Mesendoderm (in vitro differentiated cells): Measurements from ENCODE around the gene HOXA6.

Experiments used
- DNase-seq: peaks from one replicate; pipeline ENCODE4 v3.0.0; 2013
- H2AK5ac ChIP-seq: 2 replicates; pipeline ENCODE4 v1.6.1; 2013; ENCODE audit warnings: low read length, inconsistent platforms
- H2BK120ac ChIP-seq: 2 replicates; pipeline ENCODE4 v1.6.1; 2013; ENCODE audit warnings: low read depth, mild to moderate bottlenecking, low read length, moderate library complexity, mixed read lengths
- H2BK15ac ChIP-seq: replicated peaks from 2 replicates; pipeline ENCODE4 v1.6.1; 2013; ENCODE audit warnings: low read depth, mild to moderate bottlenecking, moderate library complexity
- H2BK5ac ChIP-seq: 2 replicates; pipeline ENCODE4 v1.6.1; 2013; ENCODE audit warnings: low read length, inconsistent platforms
- H3K18ac ChIP-seq: 2 replicates; pipeline ENCODE4 v1.6.1; 2013; ENCODE audit warnings: mild to moderate bottlenecking, low read length, mixed read lengths
- H3K23ac ChIP-seq: one replicate; pipeline ENCODE4 v1.6.1; 2013; ENCODE audit warnings: low read length
- H3K27ac ChIP-seq: 2 replicates; pipeline ENCODE4 v1.5.1; 2013; ENCODE audit warnings: low read depth, mild to moderate bottlenecking, inconsistent platforms, low read length, moderate library complexity
- H3K27me3 ChIP-seq: 2 replicates; pipeline ENCODE4 v1.6.1; 2013; ENCODE audit warnings: low read length, control low read depth, mild to moderate bottlenecking, inconsistent platforms; ENCODE audit not compliant: insufficient read depth, poor library complexity
- H3K36me3 ChIP-seq: 2 replicates; pipeline ENCODE4 v1.6.1; 2013; ENCODE audit warnings: low read length, inconsistent platforms; ENCODE audit not compliant: control insufficient read depth, insufficient read depth
- H3K4ac ChIP-seq: one replicate; pipeline ENCODE4 v1.6.1; 2013; ENCODE audit warnings: low read depth, mild to moderate bottlenecking, low read length, moderate library complexity
- H3K4me1 ChIP-seq: 2 replicates; pipeline ENCODE4 v1.6.1; 2013; ENCODE audit warnings: low read depth, low read length, inconsistent platforms; ENCODE audit not compliant: control insufficient read depth
- H3K4me2 ChIP-seq: 2 replicates; pipeline ENCODE4 v1.6.1; 2013; ENCODE audit warnings: low read length
- H3K4me3 ChIP-seq: 2 replicates; pipeline ENCODE4 v1.5.1; 2013; ENCODE audit warnings: mild to moderate bottlenecking, low read length
- H3K56ac ChIP-seq: one replicate; pipeline ENCODE4 v1.6.1; 2013; ENCODE audit warnings: low read length
- H3K79me1 ChIP-seq: 2 replicates; pipeline ENCODE4 v1.6.1; 2013; ENCODE audit warnings: low read length, inconsistent platforms
- H3K79me2 ChIP-seq: 2 replicates; pipeline ENCODE4 v1.6.1; 2013; ENCODE audit warnings: mild to moderate bottlenecking, low read length; ENCODE audit not compliant: control insufficient read depth, insufficient read depth
- H3K9ac ChIP-seq: 2 replicates; pipeline ENCODE4 v1.6.1; 2013; ENCODE audit warnings: low read length, inconsistent platforms
- H4K5ac ChIP-seq: one replicate; pipeline ENCODE4 v1.6.1; 2013; ENCODE audit warnings: low read length
- H4K8ac ChIP-seq: one replicate; pipeline ENCODE4 v1.6.1; 2013; ENCODE audit warnings: low read depth, mild to moderate bottlenecking, control low read depth, low read length, moderate library complexity
- WGBS: extraction: QIAGEN DNeasy Blood & Tissue Kit; methylation state at CpG from one replicate; pipeline ENCODE4 v1.1.7; 2013; ENCODE audit warnings: low lambda C conversion rate, missing lambda C conversion rate; ENCODE audit not compliant: insufficient coverage; ENCODE audit errors: extremely low coverage; 5-methylcytosine and 5-hydroxymethylcytosine counted together

The HOXA6 gene

GRCh38 chr7:27117887-27118491 lies 29.6 kb downstream of the HOXA6 start:
- Histone ChIP-seq H2BK5ac (no peak overlapping the region), H3K18ac (no peak overlapping the region), H3K27ac (no peak overlapping the region), H3K9ac (no peak overlapping the region), H3K36me3 (no peaks in the 10 kb centered on the region), H4K5ac (no peak overlapping the region), H3K4me3 (no peak overlapping the region), H2AK5ac (no peak overlapping the region), H3K23ac (no peak overlapping the region), H2BK15ac (no peak overlapping the region), H2BK120ac (no peak overlapping the region), H3K56ac (no peak overlapping the region), H3K4ac (no peak overlapping the region), H3K79me1 (no peaks in the 10 kb centered on the region), H3K27me3 (peaks cover 90% of the 10 kb centered on the region), H3K79me2 (no peaks in the 10 kb centered on the region), H4K8ac (no peak overlapping the region), H3K4me1 (no peaks in the 10 kb centered on the region), H3K4me2 (no peak overlapping the region)
- no CpG with 5 or more reads among the region's 19 CpGs for WGBS
- DNase-seq, result no peak

- Histone ChIP-seq H4K5ac (no peak overlapping the region), H2BK120ac (no peak overlapping the region), H3K36me3 (no peaks in the 10 kb centered on the region), H3K4ac (no peak overlapping the region), H3K79me2 (no peaks in the 10 kb centered on the region), H3K9ac (no peak overlapping the region), H3K4me1 (no peaks in the 10 kb centered on the region), H3K79me1 (no peaks in the 10 kb centered on the region), H2BK5ac (no peak overlapping the region), H3K27ac (no peak overlapping the region), H3K27me3 (peaks cover 87% of the 10 kb centered on the region), H3K18ac (no peak overlapping the region), H4K8ac (no peak overlapping the region), H3K23ac (no peak overlapping the region), H2AK5ac (no peak overlapping the region), H3K4me3 (no peak overlapping the region), H2BK15ac (no peak overlapping the region), H3K4me2 (no peak overlapping the region), H3K56ac (no peak overlapping the region)
- DNase-seq, result no peak
- WGBS, result no CpG with 5 or more reads among the region's 12 CpGs
Measured at GRCh38 chr7:27116962-27117886, 30.4 kb downstream of the HOXA6 start.

GRCh38 chr7:27116031-27116961 lies 31.3 kb downstream of the HOXA6 start:
- Histone ChIP-seq H4K8ac (no peak overlapping the region), H3K36me3 (no peaks in the 10 kb centered on the region), H2BK120ac (no peak overlapping the region), H3K4me3 (no peak overlapping the region), H3K23ac (no peak overlapping the region), H4K5ac (no peak overlapping the region), H2BK5ac (no peak overlapping the region), H3K27ac (no peak overlapping the region), H3K9ac (no peak overlapping the region), H3K56ac (no peak overlapping the region), H3K18ac (no peak overlapping the region), H3K4me2 (no peak overlapping the region), H2AK5ac (no peak overlapping the region), H2BK15ac (no peak overlapping the region), H3K4me1 (no peaks in the 10 kb centered on the region), H3K79me1 (no peaks in the 10 kb centered on the region), H3K4ac (no peak overlapping the region), H3K27me3 (peaks cover 86% of the 10 kb centered on the region), H3K79me2 (no peaks in the 10 kb centered on the region)
- no CpG with 5 or more reads among the region's 20 CpGs for WGBS
- DNase-seq, result no peak

GRCh38 chr7:27115221-27116026 lies 32.1 kb downstream of the HOXA6 start:
- H3K56ac ChIP-seq, result no peak overlapping the region
- no peaks in the 10 kb centered on the region for H3K4me1 ChIP-seq
- H3K27me3 ChIP-seq, result peaks cover 86% of the 10 kb centered on the region
- H3K4me3 ChIP-seq, result no peak overlapping the region
- no peak overlapping the region for H2AK5ac ChIP-seq
- H3K79me1 ChIP-seq, result no peaks in the 10 kb centered on the region
- no peak overlapping the region for H3K4me2 ChIP-seq
- H3K79me2 ChIP-seq, result no peaks in the 10 kb centered on the region
- no peak overlapping the region for H4K5ac ChIP-seq
- DNase-seq, result peak; percentile 64
- H3K36me3 ChIP-seq, result no peaks in the 10 kb centered on the region
- no peak overlapping the region for H3K4ac ChIP-seq
- H3K23ac ChIP-seq, result no peak overlapping the region
- WGBS, result no CpG with 5 or more reads among the region's 45 CpGs
- H2BK120ac ChIP-seq, result no peak overlapping the region
- H2BK5ac ChIP-seq, result no peak overlapping the region
- H3K18ac ChIP-seq, result no peak overlapping the region
- H2BK15ac ChIP-seq, result no peak overlapping the region
- H4K8ac ChIP-seq, result no peak overlapping the region
- no peak overlapping the region for H3K27ac ChIP-seq
- no peak overlapping the region for H3K9ac ChIP-seq

GRCh38 chr7:27114881-27115220 lies 32.7 kb downstream of the HOXA6 start:
- Histone ChIP-seq H3K9ac (no peak overlapping the region), H2BK120ac (no peak overlapping the region), H3K4me3 (no peak overlapping the region), H4K8ac (no peak overlapping the region), H3K4me2 (no peak overlapping the region), H3K18ac (no peak overlapping the region), H3K23ac (no peak overlapping the region), H4K5ac (no peak overlapping the region), H2BK15ac (no peak overlapping the region), H3K79me2 (no peaks in the 10 kb centered on the region), H3K56ac (no peak overlapping the region), H3K4me1 (no peaks in the 10 kb centered on the region), H3K79me1 (no peaks in the 10 kb centered on the region), H3K27ac (no peak overlapping the region), H3K4ac (no peak overlapping the region), H2AK5ac (no peak overlapping the region), H3K27me3 (peaks cover 88% of the 10 kb centered on the region), H3K36me3 (no peaks in the 10 kb centered on the region), H2BK5ac (no peak overlapping the region)
- WGBS, result no CpG with 5 or more reads among the region's 6 CpGs
- no peak for DNase-seq
